Right lobe of liver (tissue), 4 donors: ENCODE results near the gene PRAMEF17.

ENCODE experiments used
- POLR2A ChIP-seq: fragments of 450-650 bp; IDR thresholded peaks from one replicate; pipeline ENCODE4 v1.6.1; 2017; ENCODE audit warnings: antibody characterized with exemption, mild to moderate bottlenecking
- TF ChIP-seq, protein P1 (sequence below), 4 donors: fragments of 200-600 bp in 3 of 4; fragments of 450-650 bp in 1 of 4; IDR thresholded peaks; one replicate each; pipeline versions ENCODE4 v1.5.1 to v1.8.0; 2016 to 2022; ENCODE audit warnings: antibody characterized with exemption in 4 of 4, mild to moderate bottlenecking in 2 of 4
- donor health status: DM: no; HTN: no; CAD: no.
- donor health status: DM: no; HTN: no; CAD: no.
- donor health status: DM: no; HTN: yes; CAD: no.

DNA sequence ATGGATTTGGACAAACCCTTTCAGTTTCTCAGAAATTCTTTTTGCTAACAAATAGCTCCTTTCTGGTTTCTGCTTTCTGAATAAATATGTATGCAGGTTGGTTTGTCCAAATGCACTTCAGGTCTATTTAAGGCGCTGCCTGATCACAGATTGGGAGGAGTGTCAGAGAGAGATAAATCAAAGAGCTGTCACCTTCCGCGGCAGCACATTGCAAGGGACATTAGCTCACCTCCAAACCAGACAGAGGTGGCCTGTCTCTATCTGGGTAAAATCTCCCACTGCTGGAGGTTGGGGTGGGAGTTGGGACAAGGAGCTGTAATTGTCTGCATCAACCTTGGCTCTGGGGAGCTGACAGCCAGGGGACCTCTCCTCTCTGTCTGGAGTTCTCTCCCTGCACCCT is 46.0 kb downstream of the PRAMEF17 start:
- no peak for TF ChIP-seq POLR2A
- TF ChIP-seq, protein P1, sequence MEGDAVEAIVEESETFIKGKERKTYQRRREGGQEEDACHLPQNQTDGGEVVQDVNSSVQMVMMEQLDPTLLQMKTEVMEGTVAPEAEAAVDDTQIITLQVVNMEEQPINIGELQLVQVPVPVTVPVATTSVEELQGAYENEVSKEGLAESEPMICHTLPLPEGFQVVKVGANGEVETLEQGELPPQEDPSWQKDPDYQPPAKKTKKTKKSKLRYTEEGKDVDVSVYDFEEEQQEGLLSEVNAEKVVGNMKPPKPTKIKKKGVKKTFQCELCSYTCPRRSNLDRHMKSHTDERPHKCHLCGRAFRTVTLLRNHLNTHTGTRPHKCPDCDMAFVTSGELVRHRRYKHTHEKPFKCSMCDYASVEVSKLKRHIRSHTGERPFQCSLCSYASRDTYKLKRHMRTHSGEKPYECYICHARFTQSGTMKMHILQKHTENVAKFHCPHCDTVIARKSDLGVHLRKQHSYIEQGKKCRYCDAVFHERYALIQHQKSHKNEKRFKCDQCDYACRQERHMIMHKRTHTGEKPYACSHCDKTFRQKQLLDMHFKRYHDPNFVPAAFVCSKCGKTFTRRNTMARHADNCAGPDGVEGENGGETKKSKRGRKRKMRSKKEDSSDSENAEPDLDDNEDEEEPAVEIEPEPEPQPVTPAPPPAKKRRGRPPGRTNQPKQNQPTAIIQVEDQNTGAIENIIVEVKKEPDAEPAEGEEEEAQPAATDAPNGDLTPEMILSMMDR (IDR thresholded peaks at IDR 0.05), result no peak
